Fibroblast of mammary gland (primary cell): ENCODE results near the gene MON2.
"Not testable (repeated sequence)": the region's sequence is repeated elsewhere in the genome, so short reads cannot be mapped to it uniquely, and the experiment has no call there.

Source experiments
- DNase-seq: peaks from one replicate; pipeline ENCODE4 v3.0.0-alpha.2; 2010; ENCODE audit warnings: low read depth
- H3K4me3 ChIP-seq: 2 replicates; pipeline ENCODE4 v1.5.1; 2011; ENCODE audit warnings: low read depth, mild to moderate bottlenecking, low read length, moderate library complexity; ENCODE audit not compliant: control insufficient read depth
- CTCF ChIP-seq: conservative IDR thresholded peaks from 2 replicates; pipeline ENCODE4 v1.5.1; 2011; ENCODE audit warnings: low read depth, low read length, inconsistent platforms; ENCODE audit not compliant: control insufficient read depth, insufficient read depth

The MON2 gene

GRCh38 chr12:62438098-62438692 lies 28.4 kb upstream of the MON2 start:
- TF ChIP-seq CTCF: peak; percentile 63
- DNase-seq: peak; percentile 63
- H3K4me3 ChIP-seq: no peak overlapping the region

GRCh38 chr12:62446754-62447452 lies 19.7 kb upstream of the MON2 start:
- H3K4me3 ChIP-seq: no peak overlapping the region
- DNase-seq: no peak
- TF ChIP-seq CTCF: no peak

- TF ChIP-seq CTCF: no peak
- H3K4me3 ChIP-seq: no peak overlapping the region
- DNase-seq: no peak
Observed at GRCh38 chr12:62448436-62448835, 18.2 kb upstream of the MON2 start.

- not testable (repeated sequence) for DNase-seq, H3K4me3 ChIP-seq
Observed at GRCh38 chr12:62455429-62455828, 11.2 kb upstream of the MON2 start.

- no peak for TF ChIP-seq CTCF
- H3K4me3 ChIP-seq: no peak overlapping the region
- no peak for DNase-seq
Observed at GRCh38 chr12:62458626-62459025, 8.0 kb upstream of the MON2 start.

- TF ChIP-seq CTCF: no peak
- H3K4me3 ChIP-seq: no peak overlapping the region
- DNase-seq: no peak
Observed at GRCh38 chr12:62459976-62460375, 6.7 kb upstream of the MON2 start.

GRCh38 chr12:62461171-62461837 lies 5.3 kb upstream of the MON2 start:
- not testable (repeated sequence) for H3K4me3 ChIP-seq, DNase-seq

GRCh38 chr12:62463252-62463651 lies 3.4 kb upstream of the MON2 start:
- DNase-seq, H3K4me3 ChIP-seq: not testable (repeated sequence)
